ENCODE results near the gene MIA2. TPM values are rescaled to one million over a fixed set of nuclear protein-coding genes. Genes with fewer than 3 reads are reported as not detected.
A peak's percentile ranks its signal among the peaks of the same experiment; 100 is the strongest.

The MIA2 gene
- total RNA-seq, 1 experiment from 2014 or later = 43.9 TPM

GRCh38 chr14:39241637-39242036 is 7.9 kb downstream of the MIA2 start:
- no TSS peak for BruUV-seq (replicated peaks)
- ChIA-PET POLR2A (ENCODE audit: unreplicated experiment) (no interaction called here), CTCF (no interaction called here)
- H3K4me2 ChIP-seq = no peak overlapping the region
- no peaks in the 10 kb centered on the region for H4K20me1 ChIP-seq (ENCODE audit: insufficient read depth)
- no peaks in the 10 kb centered on the region for H3K79me2 ChIP-seq (ENCODE audit: low read depth)
- H3K9me2 ChIP-seq (ENCODE audit: insufficient read depth) = no peaks in the 10 kb centered on the region
- H3K27me3 ChIP-seq (ENCODE audit: insufficient read depth, low read depth) = no peaks in the 10 kb centered on the region
- H2AFZ ChIP-seq = no peak overlapping the region
- TF ChIP-seq EZH2 (IDR thresholded peaks at IDR 0.05; ENCODE audit: low read depth) (no peak), CTCF (conservative IDR thresholded peaks at IDR 0.05) (no peak)
- no peaks in the 10 kb centered on the region for H3F3A ChIP-seq (ENCODE audit: insufficient read depth, low read depth)
- intact Hi-C loops (cut with micrococcal nuclease; ENCODE audit: unreplicated experiment) = no loop called here
- H3K4me1 ChIP-seq (replicated peaks; ENCODE audit: insufficient read depth) = peaks cover 14% of the 10 kb centered on the region
- H3K4me3 ChIP-seq = no peak overlapping the region
- no peaks in the 10 kb centered on the region for H3K9me3 ChIP-seq (ENCODE audit: insufficient read depth, low read depth)
- no peaks in the 10 kb centered on the region for H3K36me3 ChIP-seq (ENCODE audit: low read depth)
- no peak overlapping the region for H3K27ac ChIP-seq
- DNase-seq = no peak

DNA sequence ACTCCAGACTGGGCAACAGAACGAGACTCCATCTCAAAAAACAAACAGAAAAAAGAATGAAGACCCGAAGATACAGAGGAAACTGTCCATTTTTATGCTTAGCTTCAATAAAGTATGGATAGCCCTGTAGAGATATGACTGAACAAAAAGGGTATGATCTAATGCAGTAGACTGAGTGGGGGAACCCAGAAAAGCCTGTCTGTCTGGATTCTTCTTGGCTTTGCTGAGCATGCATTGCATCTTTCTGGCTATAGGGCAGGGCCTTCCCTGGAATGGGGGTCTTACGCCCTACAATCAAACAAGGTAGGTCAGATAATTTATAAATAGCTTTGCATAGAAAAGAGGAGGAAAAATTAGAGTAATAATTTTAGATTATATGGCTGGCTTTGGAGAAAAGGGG is 10.1 kb downstream of the MIA2 start:
- TF ChIP-seq CTCF (conservative IDR thresholded peaks at IDR 0.05) = no peak
- TF ChIP-seq EZH2 (IDR thresholded peaks at IDR 0.05; ENCODE audit: low read depth) = no peak
- Histone ChIP-seq H3K4me3 (no peak overlapping the region), H3K4me1 (replicated peaks; ENCODE audit: insufficient read depth) (peaks cover 26% of the 10 kb centered on the region), H2AFZ (no peak overlapping the region), H4K20me1 (ENCODE audit: insufficient read depth) (no peaks in the 10 kb centered on the region), H3K4me2 (peak overlapping the region; percentile 44), H3K36me3 (ENCODE audit: low read depth) (no peaks in the 10 kb centered on the region), H3F3A (ENCODE audit: insufficient read depth, low read depth) (peaks cover 4% of the 10 kb centered on the region; the same call in 1 of the 2 replicates), H3K9me3 (ENCODE audit: insufficient read depth, low read depth) (no peaks in the 10 kb centered on the region), H3K9me2 (ENCODE audit: insufficient read depth) (no peaks in the 10 kb centered on the region), H3K27me3 (ENCODE audit: insufficient read depth, low read depth) (no peaks in the 10 kb centered on the region), H3K27ac (no peak overlapping the region), H3K79me2 (ENCODE audit: low read depth) (no peaks in the 10 kb centered on the region)
- peak; percentile 26 to 62 for DNase-seq
- no TSS peak for BruUV-seq (replicated peaks)
- POLR2A ChIA-PET (ENCODE audit: unreplicated experiment) = interaction anchor here (0.6 kb wide), 1 partner anchor 56 kb away, joined by 4 read pairs; no protein-coding TSS in a partner anchor
- CTCF ChIA-PET = no interaction called here
- intact Hi-C loops (cut with micrococcal nuclease; ENCODE audit: unreplicated experiment) = no loop called here

DNA sequence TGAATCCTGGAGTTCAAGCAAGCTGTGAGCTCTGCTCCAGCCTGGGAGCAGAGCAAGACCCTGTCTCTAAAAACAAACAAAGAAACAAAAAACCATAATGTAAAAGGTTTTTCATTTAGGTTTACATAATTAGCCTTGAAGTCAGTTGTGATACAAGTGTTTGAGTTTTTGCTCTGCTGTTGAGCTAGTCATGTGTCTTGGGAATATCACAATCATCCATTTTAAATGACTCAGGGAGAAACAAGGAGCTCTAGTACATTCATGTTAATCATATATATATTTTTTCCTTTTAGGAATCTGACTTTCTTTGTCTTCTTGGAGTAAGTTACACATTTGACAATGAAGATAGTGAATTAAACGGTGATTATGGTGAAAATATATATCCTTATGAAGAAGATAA is 12.9 kb downstream of the MIA2 start:
- no peak overlapping the region for H3K4me2 ChIP-seq
- no peak for TF ChIP-seq CTCF (conservative IDR thresholded peaks at IDR 0.05)
- no peak for TF ChIP-seq EZH2 (IDR thresholded peaks at IDR 0.05; ENCODE audit: low read depth)

More for the DNA sequence above, 12.9 kb downstream of the MIA2 start:
- H3F3A ChIP-seq (ENCODE audit: insufficient read depth, low read depth) = peaks cover 4% of the 10 kb centered on the region; the same call in 1 of the 2 replicates
- no peak overlapping the region for H3K4me3 ChIP-seq
- no peaks in the 10 kb centered on the region for H4K20me1 ChIP-seq (ENCODE audit: insufficient read depth)
- ChIA-PET CTCF (no interaction called here), POLR2A (ENCODE audit: unreplicated experiment) (interaction anchor here (0.8 kb wide), 1 partner anchor 709 kb away, joined by 6 read pairs; no protein-coding TSS in a partner anchor)
- BruUV-seq (replicated peaks) = no TSS peak
- no peak for DNase-seq
- no peaks in the 10 kb centered on the region for H3K36me3 ChIP-seq (ENCODE audit: low read depth)
- peaks cover 26% of the 10 kb centered on the region for H3K4me1 ChIP-seq (replicated peaks; ENCODE audit: insufficient read depth)
- H2AFZ ChIP-seq = no peak overlapping the region
- H3K9me3 ChIP-seq (ENCODE audit: insufficient read depth, low read depth) = no peaks in the 10 kb centered on the region
- no peaks in the 10 kb centered on the region for H3K9me2 ChIP-seq (ENCODE audit: insufficient read depth)
- intact Hi-C loops (cut with micrococcal nuclease; ENCODE audit: unreplicated experiment) = no loop called here
- no peak overlapping the region for H3K27ac ChIP-seq
- H3K79me2 ChIP-seq (ENCODE audit: low read depth) = no peaks in the 10 kb centered on the region
- H3K27me3 ChIP-seq (ENCODE audit: insufficient read depth, low read depth) = no peaks in the 10 kb centered on the region
